RWPE2 (cell line): ENCODE data around the gene C20orf141.

Source experiments
- ATAC-seq: fragments of 200-7000 bp; cut with Tn5 transposase; 3 replicates; pipeline ENCODE4 v1.9.1; 2021; ENCODE audit warnings: low read depth
- DNase-seq: peaks from one replicate; pipeline ENCODE4 v3.0.0-alpha.2; 2020; ENCODE audit warnings: low spot score
- H3K27ac ChIP-seq: fragments of 450-650 bp; 2 replicates; pipeline ENCODE4 v1.5.1; 2017; ENCODE audit warnings: mild to moderate bottlenecking; ENCODE audit not compliant: poor library complexity, severe bottlenecking
- H3K27me3 ChIP-seq: fragments of 250-450 bp; sonication (Bioruptor Pico); 2 replicates; pipeline ENCODE4 v1.5.1; 2021; ENCODE audit warnings: mild to moderate bottlenecking, moderate library complexity; ENCODE audit not compliant: insufficient read depth, poor library complexity, severe bottlenecking
- H3K36me3 ChIP-seq: fragments of 250-450 bp; sonication (Bioruptor Pico); 2 replicates; pipeline ENCODE4 v1.5.1; 2020; ENCODE audit warnings: low read depth, mild to moderate bottlenecking, moderate library complexity
- H3K4me1 ChIP-seq: fragments of 250-450 bp; sonication (Bioruptor Pico); 2 replicates; pipeline ENCODE4 v1.5.1; 2021; ENCODE audit warnings: mild to moderate bottlenecking, moderate library complexity; ENCODE audit not compliant: insufficient read depth, poor library complexity, severe bottlenecking
- H3K4me3 ChIP-seq: fragments of 250-450 bp; sonication (Bioruptor Pico); 2 replicates; pipeline ENCODE4 v1.5.1; 2021; ENCODE audit warnings: mild to moderate bottlenecking, moderate library complexity; ENCODE audit not compliant: severe bottlenecking
- H3K9me3 ChIP-seq: fragments of 250-450 bp; sonication (Bioruptor Pico); 2 replicates; pipeline ENCODE4 v1.5.1; 2021; ENCODE audit warnings: mild to moderate bottlenecking, moderate library complexity; ENCODE audit not compliant: severe bottlenecking
- TF ChIP-seq, protein P1 (sequence below): fragments of 450-650 bp; IDR thresholded peaks from one replicate; pipeline ENCODE4 v1.5.1; 2017; ENCODE audit warnings: mild to moderate bottlenecking, moderate library complexity; ENCODE audit not compliant: poor library complexity, severe bottlenecking

The C20orf141 gene

DNA sequence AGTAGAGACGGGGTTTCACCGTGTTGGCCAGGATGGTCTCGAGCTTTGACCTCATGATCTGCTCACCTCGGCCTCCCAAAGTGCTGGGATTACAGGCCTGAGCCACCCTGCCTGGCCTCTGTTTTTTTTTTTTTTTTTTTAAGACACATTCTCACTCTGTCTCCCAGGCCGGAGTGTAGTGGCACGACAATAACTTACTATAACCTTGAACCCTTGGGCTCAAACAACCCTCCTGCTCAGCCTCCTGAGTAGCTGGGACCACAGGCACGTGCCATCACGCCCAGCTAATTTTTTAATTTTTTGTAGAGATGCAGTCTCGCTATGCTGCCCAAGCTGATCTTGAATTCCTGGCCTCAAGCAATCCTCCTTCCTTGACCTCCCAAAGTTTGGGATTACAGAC lies 41.0 kb upstream of the C20orf141 start:
- no peaks in the 10 kb centered on the region for H3K4me1 ChIP-seq
- no peak overlapping the region for H3K4me3 ChIP-seq
- H3K27me3 ChIP-seq: no peaks in the 10 kb centered on the region
- TF ChIP-seq, protein P1, sequence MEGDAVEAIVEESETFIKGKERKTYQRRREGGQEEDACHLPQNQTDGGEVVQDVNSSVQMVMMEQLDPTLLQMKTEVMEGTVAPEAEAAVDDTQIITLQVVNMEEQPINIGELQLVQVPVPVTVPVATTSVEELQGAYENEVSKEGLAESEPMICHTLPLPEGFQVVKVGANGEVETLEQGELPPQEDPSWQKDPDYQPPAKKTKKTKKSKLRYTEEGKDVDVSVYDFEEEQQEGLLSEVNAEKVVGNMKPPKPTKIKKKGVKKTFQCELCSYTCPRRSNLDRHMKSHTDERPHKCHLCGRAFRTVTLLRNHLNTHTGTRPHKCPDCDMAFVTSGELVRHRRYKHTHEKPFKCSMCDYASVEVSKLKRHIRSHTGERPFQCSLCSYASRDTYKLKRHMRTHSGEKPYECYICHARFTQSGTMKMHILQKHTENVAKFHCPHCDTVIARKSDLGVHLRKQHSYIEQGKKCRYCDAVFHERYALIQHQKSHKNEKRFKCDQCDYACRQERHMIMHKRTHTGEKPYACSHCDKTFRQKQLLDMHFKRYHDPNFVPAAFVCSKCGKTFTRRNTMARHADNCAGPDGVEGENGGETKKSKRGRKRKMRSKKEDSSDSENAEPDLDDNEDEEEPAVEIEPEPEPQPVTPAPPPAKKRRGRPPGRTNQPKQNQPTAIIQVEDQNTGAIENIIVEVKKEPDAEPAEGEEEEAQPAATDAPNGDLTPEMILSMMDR: no peak
- H3K9me3 ChIP-seq: peaks cover 2% of the 10 kb centered on the region
- no peaks in the 10 kb centered on the region for H3K36me3 ChIP-seq
- DNase-seq (no peak), ATAC-seq (no peak)
- H3K27ac ChIP-seq: no peak overlapping the region

DNA sequence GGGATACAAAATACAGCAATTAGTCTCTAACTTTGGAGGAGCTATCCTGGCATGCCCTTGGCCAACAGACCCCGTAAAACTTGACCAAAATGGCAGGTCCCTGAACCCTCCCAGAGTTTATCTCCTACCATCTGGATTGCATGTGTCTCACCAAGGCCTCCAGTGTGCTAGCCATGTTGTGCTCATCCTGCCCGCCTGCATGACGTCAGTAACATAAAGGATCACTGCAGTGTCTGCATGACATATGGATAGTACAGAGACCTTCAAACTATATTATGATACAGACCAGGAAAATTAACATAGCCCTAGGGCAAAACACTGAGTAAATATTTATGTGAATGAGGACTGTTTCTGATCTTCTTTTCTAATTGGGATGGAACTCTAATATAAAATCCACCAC lies 39.6 kb upstream of the C20orf141 start:
- no peak for ATAC-seq
- TF ChIP-seq, protein P1: no peak

DNA sequence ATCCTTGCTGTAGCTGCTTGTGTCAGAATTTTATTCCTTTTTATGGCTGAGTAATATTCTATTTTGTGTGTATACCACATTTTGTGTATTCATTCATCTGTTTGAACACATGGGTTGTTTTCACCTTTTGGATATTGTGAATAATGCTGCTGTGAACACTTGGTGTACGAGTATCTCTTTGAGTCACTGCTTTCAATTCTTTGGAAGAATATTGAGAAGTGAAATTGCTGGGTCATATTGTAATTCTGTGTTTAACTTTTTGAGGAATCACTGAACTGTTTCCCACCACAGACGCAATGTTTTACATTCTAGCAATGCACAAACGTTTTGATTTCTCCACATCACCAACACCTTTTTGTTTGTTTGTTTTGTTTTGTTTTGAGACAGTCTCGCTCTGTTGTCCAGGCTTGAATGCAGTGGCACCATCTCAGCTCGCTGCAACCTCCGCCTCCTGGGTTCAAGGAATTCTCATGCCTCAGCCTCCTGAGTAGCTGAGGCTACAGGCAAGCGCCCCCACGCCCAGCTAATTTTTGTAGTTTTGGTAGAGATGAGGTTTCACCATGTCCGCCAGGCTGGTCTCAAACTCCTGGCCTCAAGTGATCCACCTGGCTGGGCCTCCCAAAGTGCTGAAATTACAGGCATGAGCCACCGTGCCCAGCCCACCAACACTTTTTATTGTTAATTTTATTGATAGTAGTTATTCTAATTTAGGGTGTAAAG lies 36.0 kb upstream of the C20orf141 start:
- Histone ChIP-seq H3K9me3 (no peaks in the 10 kb centered on the region), H3K4me3 (no peak overlapping the region), H3K27ac (no peak overlapping the region), H3K36me3 (no peaks in the 10 kb centered on the region), H3K27me3 (peaks cover 8% of the 10 kb centered on the region), H3K4me1 (no peaks in the 10 kb centered on the region)
- ATAC-seq: no peak
- no peak for DNase-seq
- TF ChIP-seq, protein P1: no peak

More for the DNA sequence above, 39.6 kb upstream of the C20orf141 start:
- Histone ChIP-seq H3K27me3 (no peaks in the 10 kb centered on the region), H3K4me1 (no peaks in the 10 kb centered on the region), H3K36me3 (no peaks in the 10 kb centered on the region), H3K27ac (no peak overlapping the region), H3K4me3 (no peak overlapping the region), H3K9me3 (peaks cover 2% of the 10 kb centered on the region)
- DNase-seq: no peak

DNA sequence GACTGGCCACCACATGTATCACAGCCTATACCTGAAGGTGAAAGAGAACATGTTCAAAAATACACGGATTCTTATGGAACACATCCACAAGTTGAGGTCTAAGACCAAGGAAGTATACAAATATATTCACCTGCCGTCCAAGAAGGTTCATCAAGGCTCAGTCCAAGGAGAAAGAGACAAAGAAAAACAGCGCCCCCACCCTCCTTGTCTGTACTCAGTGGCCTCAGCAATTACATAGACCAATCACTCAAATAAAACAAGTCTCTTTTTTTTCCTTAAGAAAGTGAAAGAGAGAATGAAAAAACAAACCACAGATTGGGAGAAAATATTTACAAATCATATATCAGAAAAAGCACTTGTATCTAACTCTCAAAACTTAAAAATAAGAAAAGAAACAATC lies 33.8 kb upstream of the C20orf141 start:
- H3K4me1 ChIP-seq: no peaks in the 10 kb centered on the region
- no peak for ATAC-seq

More for the DNA sequence above, 33.8 kb upstream of the C20orf141 start:
- TF ChIP-seq, protein P1: no peak
- peaks cover 8% of the 10 kb centered on the region for H3K27me3 ChIP-seq
- no peak overlapping the region for H3K4me3 ChIP-seq
- H3K9me3 ChIP-seq: no peaks in the 10 kb centered on the region
- DNase-seq: no peak
- H3K27ac ChIP-seq: no peak overlapping the region
- no peaks in the 10 kb centered on the region for H3K36me3 ChIP-seq
